Stimulated activated CD4-positive, alpha-beta T cell treated with anti-CD3 and anti-CD28 coated beads, TNF-alpha, amount 100 ng/mL, for 4 hours (primary cell): ENCODE measurements around the gene MRPS6.

Source experiments
- DNase-seq, 3 experiments: peaks; one replicate each; pipeline ENCODE4 v3.0.0-alpha.2; 2020; ENCODE audit warnings: low read depth in 3 of 3

MRPS6 gene

GRCh38 chr21:34132926-34133325 lies 59.5 kb downstream of the MRPS6 start:
- no peak for DNase-seq

GRCh38 chr21:34133392-34133791 lies 60.0 kb downstream of the MRPS6 start:
- DNase-seq, result no peak

- DNase-seq, result no peak
Measured at GRCh38 chr21:34133802-34134201, 60.4 kb downstream of the MRPS6 start.

DNA sequence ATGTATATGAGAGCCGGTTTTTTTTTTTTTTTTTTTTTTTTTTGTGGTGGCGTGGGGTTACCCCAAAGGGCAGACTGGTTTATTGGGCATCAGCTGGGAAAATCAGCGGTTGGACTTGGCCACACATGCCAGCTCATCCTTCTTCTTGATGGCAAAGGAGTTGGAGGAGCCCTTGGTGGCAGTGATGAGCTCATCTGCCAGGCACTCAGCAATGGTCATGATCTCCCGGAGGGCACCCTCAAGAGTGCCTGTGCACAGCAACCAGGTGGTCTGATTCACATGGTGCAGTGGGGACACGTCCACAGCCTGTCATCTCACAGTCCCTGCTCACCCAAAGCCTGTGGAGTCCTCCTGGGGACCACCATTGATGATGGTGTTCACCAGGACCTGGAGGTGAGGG lies 62.0 kb downstream of the MRPS6 start:
- DNase-seq, result no peak

- no peak for DNase-seq
Measured at GRCh38 chr21:34141373-34141772, 68.0 kb downstream of the MRPS6 start.

- DNase-seq, result no peak
Measured at GRCh38 chr21:34143685-34144182, 70.4 kb downstream of the MRPS6 start.

DNA sequence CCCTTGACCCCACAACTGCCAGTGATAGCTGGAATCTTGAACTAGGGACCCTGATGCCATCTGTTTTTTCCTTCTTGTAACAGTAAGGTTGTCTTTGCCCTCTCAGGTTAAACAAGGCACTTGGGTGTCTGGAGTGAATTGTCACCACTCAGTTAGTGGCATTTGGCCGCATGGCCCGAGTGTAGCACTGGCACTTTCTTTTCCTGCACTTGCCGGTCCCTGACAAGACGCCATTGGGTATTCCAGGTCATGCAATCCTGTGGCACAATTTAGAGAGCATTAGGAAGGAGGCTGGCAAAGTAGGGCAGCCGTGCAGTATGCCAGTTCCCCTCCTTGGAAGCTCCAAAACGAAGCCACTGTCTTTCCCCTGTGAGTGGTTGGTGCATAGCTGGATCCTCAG lies 70.8 kb downstream of the MRPS6 start:
- DNase-seq, result no peak

DNA sequence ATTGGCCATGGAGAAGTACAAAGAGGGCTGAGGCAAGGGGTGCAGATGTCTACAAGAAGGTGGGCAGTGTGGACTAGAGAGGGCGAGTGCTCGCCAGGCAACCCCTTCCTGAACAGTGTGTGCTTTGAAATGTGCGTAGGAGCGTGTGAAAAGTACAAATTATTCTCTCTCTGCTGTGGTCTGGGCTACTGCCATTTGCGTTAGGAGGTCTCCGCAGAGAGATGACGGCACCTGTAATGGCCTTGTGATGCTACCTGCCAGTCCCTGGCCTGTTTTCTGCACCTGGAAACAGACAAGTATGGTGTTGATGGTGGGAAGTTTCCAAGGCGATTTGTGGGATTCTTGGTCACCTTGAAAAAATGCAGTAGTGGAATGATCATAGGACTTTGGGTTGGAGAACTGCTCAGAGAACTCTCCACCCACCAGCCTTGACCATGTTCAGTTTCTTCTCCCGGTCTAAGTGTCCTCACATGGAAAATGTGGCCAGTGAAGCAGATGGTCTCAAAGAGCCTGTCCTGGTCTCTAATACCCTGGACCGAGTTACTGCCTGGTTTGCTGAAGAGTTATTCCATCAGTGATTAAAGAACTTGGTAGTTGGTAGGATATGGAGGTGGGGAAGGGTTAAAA lies 74.5 kb downstream of the MRPS6 start:
- DNase-seq, result no peak

GRCh38 chr21:34148419-34148804 lies 75.0 kb downstream of the MRPS6 start:
- no peak for DNase-seq

- no peak for DNase-seq
Measured at GRCh38 chr21:34148826-34149558, 75.6 kb downstream of the MRPS6 start.

GRCh38 chr21:34152500-34152899 lies 79.1 kb downstream of the MRPS6 start:
- no peak for DNase-seq

DNA sequence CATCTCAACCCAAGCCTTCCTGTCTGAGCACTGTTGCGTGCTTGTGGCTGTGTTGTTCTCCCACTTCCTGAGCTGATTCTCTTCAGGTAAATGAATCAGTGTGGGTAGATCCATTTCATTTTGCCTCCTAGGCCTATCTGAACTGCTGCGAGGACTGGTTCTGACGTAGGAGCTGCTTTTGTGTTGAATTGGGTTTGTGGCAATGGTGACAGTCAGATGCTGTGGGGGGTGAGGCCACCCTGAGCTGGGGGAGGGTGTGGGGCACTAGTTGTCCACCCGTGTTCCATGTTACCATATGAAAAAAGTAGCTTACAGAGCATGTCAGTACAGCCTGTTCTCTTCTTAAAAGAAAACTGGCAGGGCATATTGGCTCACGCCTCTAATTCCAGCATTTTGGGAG lies 81.5 kb downstream of the MRPS6 start:
- no peak for DNase-seq

DNA sequence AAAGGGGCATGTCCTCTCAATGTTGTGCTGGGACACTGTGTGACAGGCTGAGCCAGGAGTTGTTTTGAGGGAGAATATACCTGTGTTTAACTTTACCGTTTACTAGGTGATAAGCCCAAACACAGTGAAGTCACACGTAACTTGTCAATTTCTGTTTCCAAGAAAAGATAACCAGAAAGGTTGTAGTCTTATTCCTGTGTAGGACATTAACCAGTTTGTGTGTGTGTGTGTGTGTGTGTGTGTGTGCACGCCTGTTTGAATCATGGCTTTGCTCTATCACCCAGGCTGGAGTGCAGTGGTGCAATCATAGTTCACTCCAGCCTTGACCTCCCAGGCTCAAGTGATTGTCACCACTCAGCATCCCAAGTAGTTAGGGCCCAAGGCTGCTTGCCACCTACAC lies 83.6 kb downstream of the MRPS6 start:
- no peak for DNase-seq

DNA sequence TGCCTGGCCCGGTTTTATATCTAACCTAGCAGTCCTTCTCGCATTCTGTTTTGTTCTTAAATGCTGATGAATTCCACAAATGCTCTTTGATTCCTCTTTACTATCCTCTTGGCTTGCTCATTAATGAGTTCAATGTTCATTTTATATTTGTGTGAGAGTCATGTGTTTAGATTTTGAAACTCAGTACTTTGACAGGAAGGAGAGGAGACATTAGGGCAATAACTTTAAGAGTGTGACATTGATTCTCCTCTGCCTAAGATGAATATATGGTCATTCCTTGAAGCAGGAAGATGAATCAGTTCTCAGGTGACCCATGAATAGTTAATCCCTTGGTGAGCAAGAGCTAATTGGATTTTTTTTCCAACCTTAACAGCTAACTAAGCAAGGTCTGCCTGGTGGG lies 84.1 kb downstream of the MRPS6 start:
- no peak for DNase-seq

GRCh38 chr21:34158866-34159835 lies 85.8 kb downstream of the MRPS6 start:
- DNase-seq, result no peak

GRCh38 chr21:34166468-34166867 lies 93.1 kb downstream of the MRPS6 start:
- DNase-seq, result no peak

GRCh38 chr21:34170886-34171285 lies 97.5 kb downstream of the MRPS6 start:
- DNase-seq, result no peak

DNA sequence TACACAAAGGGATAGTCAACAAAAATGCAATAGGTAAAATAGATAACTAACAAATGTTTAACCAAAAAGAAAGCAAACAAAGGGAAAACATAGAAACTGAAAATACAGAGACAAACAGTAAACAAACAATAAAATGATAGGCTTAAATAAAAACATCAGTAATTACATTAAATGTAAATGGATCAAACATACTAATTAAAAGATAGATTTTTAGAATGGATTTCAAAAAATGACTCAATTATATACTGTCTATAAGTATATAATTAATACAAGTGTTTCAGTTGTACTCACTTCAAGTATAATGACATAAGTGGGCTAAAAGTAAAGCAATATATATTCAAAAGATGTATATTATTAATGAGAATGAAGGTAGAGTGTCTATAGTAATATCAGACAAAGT lies 101.1 kb downstream of the MRPS6 start:
- no peak for DNase-seq

GRCh38 chr21:34176448-34176847 lies 103.1 kb downstream of the MRPS6 start:
- DNase-seq, result no peak

- no peak for DNase-seq
Measured at GRCh38 chr21:34177919-34178567, 104.7 kb downstream of the MRPS6 start.

DNA sequence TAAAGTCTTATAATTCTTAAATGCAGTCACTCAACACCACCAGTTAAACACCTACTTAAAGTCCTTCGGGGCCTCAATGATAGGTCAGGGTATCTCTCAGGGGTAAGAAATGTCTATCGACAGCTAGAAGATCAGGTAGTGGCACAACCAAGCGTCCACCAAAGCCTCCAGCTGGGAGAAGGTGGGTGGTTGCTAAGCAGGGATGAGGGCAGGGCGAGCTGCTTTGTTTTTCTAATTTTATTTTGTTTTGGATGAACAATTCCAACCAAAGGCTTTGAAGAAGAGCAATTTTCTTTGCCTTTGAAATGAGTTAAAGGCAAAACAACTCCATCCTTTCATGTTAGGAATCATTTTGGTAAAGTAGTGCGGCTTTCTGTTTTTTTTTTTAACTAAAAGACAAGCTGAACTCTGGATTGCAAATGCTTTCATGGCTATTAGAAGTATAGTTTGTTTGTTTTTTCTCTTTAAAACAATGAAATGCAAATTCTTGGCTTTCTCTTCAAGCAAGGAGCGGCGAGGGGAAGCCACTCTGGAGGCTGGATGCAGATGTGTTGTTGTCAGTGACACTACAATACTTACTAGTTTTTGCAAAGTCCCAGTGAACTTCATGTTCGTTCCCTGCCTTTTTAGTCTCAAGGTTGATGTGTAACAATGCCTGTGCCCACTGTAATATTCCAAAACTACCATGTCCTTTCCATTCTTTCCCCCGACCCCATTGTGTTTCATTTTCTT lies 106.0 kb downstream of the MRPS6 start:
- DNase-seq, result no peak
